Forelimb muscle (tissue), 1 donor: ENCODE measurements around the gene PPTC7. TPM values are rescaled to one million over a fixed set of nuclear protein-coding genes. Genes with fewer than 3 reads are reported as not detected.
"Not testable (repeated sequence)": the region's sequence is repeated elsewhere in the genome, so short reads cannot be mapped to it uniquely, and the experiment has no call there.

Experiments used
- DNase-seq: peaks from one replicate; pipeline ENCODE4 v3.0.0-alpha.2; 2013; ENCODE audit warnings: low read depth
- polyA plus RNA-seq: library from polyadenylated mRNA; unstranded; fragments of 120-200 nt; gene quantifications from one replicate; pipeline ENCODE4 v1.2.1, GENCODE V29; 2013; ENCODE audit not compliant: insufficient read length

PPTC7 gene
- polyA plus RNA-seq, 1 donor: 10.6 TPM

DNA sequence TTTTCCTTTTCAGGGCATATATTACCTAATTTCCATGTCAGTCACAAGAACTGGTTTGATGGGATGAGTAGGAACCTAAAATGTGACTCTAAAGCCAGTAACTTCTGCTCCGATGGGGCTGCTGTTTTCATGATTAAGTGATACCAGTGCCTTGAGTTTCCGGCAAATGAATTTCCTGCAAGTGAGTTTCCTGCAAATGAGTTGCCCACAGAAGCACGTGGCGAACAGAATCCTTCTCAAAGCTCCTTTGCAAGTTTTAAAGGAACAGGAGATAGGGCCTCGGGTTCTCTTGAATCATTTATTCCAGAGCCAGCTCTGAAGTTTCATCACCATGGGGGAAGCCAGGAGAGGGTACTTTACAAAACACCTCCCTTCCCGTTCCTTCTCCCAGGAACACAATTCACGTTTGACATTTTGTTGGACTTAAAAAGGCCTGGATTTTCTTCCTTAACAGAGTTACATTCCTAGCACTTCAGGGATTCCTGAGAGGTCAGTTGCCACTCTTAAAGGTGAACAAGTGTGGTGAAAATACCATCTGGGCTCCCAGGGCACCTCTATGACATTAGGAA, 2.2 kb upstream of the PPTC7 start:
- DNase-seq: no peak

DNA sequence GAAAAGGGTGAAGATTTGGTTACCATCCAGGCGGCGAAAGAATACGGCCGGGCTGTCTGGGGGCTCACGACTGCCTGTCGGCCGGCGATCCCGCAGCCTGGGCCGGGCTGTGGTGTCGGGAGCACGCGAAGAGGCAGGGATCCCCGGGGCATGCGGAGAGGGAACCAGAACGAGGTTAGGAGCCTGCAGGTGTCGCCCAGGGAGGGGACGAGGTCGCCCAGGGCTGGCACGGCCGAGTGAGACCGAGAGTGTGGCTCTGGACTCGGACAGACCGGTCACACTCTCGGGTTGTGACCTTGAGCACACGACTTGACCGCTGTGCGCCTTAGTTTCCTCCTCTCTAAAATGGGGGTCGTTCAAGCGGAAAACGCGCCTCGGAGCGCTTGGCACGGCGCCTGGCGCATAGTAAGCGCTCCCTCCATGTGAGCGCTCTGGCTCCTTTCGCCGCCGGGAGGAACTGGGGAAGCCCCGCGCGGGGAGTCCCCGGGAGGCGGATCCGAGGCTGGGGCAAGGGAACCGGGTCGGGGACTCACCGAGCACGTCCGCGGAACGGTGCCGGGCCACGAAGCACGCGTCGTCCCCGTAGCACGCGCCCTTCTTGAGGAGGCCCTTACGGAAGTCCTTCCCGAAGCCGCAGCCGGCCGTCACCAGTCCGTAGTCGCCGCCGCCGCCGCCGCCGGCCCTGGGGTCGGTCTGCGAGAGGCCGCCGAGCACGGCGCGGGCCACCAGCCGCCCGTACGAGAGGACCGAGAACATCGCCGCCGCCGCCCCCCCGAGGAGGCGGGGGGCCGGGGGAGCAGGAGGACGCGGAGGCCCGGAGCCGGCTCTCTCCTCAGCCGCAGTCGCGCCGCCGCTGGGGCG, 612 bp downstream of the PPTC7 start:
- DNase-seq: no peak

DNA sequence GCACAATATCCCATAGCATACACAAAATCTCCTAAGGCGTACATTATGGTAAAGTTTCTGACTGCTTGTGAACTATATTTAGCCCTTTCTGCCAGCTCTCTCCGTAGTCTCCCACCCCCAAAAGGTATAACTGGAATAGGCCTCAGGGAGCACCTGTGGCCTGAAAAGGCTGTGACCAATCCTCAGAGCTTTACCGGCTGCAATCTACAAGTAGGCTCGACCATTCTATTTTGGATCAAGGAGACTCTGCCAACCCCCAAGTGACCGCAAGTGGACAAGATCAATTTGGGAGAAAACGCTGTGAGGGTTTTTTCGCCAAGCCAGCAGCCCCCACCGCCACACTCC, 1.2 kb downstream of the PPTC7 start:
- DNase-seq: no peak

DNA sequence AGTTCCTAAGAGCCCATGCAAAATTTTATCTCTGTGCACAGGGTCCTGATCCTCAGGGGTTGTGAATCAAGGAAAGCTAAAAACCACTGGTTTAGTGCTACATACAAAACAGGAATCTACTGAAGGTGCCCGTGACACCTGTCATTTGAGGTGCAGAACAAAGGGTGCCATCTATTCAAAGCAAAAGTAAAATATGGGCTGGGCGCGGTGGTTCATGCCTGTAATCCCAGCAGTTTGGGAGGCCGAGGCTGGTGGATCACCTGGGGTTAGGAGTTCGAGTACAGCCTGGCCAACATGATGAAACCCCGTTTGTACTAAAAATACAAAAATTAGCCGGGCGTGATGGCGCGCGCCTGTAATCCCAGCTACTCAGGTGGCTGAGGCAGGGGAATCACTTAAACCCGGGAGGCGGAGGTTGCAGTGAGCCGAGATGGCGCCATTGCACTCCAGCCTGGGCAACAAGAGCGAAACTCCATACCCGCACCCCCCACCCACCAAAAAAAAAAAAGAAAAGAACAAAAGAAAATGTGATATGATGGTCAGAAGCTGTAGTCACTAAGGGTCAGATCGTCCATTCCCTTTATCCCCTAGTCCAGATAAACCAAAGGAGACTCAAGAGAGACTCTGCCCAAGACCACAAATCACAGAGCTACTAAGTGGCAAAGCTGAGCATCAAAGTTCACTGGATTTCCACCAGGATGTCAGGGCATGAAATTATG, 3.4 kb downstream of the PPTC7 start:
- DNase-seq: no peak

DNA sequence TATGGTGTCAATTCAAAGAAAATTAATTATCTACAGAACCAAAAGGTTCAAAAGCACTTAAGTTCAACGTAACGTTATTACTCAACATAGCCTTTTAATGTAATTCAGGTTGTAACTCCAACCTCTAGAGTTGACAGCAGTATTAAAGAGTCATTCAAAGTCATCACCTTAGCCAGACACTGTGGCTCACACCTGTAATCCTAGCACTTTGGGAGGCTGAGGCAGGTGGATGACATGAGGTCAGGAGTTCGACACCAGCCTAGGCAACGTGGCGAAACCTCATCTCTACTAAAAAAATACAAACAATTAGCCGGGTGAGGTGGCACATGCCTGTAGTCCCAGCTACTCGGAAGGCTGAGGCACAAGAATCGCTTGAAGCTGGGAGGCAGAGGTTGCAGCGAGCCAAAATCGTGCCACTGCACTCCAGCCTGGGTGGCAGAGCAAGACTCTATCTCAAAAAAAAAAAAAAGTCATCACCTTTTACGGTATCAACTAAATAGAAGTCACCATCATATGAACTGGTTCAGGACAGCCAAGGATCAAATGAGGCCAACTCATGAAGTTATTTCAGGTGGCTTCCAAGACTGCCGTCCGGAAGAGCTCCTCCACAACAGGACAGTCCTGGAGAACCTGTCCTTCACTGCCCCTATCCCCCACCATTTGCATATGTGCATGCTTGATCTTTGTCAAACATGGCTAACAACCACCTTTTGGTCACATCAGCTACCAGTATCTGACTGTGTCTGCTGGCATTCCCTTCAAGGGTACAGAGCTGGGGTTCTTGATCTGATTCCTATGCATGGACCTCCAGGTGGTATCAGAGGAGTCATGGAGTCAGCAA, 4.2 kb downstream of the PPTC7 start:
- DNase-seq: no peak

DNA sequence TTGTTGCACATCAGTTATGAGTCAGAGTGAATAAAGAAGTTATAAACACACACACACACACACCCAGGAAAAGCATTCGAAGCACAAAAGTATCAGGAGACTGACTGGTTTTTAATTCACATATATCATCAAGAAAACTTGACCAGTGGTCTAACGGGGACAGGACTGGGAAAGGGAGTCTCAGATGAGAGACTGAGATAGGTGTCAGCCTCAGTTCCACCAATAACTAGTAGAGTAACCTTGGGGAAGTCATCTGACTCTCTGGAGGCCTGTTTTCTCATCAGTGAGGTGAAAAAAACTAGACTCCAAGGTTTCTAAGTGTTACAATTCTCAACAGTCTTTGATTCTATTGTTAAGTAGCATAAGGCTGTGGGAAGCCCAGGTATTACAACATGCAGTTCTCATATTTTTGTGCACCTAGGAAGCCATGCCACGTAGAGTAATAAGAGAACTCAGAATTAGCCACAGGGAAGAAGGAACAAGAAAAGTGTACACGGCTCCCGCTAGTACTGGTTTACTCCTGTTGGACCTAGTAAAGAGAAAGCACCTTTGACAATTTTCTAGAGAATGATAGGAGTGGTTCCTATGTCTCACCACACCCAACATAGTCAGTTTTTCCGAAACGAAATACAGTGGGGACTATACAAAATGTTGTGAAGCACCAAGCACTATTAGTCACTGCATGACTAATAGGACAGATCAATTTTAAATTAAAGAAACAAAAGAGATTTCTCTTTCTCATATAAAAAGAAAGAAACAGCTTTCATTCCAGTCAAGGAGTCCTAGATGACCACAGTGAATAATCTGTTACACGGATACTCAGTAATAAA, 5.0 kb downstream of the PPTC7 start:
- DNase-seq: no peak

DNA sequence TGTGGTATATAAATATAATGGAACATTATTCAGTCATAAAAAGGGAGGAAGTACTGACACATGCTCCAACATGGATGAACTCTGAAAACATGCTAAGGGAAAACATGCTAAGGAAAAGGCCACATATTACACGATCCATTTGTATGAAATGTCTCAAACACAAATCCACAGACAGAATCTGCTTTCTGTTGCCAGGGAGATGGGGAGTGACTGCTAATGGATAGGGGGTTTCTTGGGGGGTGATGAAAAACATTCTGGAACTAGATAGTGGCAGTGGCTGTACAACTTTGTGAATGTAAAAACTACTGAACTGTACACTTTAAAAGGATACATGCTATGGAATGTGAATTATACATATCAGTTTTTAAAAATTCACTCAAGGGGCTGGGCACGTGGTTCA, 6.6 kb downstream of the PPTC7 start:
- no peak for DNase-seq

DNA sequence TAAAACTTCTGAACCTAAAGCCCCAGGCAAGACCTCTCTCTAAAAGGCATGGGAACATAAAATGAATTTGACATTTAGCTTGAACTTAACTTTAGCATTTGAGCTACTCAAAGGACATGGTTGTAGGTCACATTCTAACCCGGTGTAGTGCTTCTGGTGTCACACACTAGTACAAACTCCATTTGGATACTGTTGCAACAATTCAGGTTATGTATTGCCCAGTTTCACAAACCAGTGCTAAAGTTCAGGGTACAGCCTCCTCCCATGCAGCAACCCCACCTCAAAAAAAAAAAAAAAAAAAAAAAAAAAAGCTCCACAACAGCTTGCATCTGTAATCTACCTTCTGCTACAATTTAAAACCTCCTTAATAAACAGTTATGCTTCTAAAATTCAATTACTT, 7.8 kb downstream of the PPTC7 start:
- no peak for DNase-seq

DNA sequence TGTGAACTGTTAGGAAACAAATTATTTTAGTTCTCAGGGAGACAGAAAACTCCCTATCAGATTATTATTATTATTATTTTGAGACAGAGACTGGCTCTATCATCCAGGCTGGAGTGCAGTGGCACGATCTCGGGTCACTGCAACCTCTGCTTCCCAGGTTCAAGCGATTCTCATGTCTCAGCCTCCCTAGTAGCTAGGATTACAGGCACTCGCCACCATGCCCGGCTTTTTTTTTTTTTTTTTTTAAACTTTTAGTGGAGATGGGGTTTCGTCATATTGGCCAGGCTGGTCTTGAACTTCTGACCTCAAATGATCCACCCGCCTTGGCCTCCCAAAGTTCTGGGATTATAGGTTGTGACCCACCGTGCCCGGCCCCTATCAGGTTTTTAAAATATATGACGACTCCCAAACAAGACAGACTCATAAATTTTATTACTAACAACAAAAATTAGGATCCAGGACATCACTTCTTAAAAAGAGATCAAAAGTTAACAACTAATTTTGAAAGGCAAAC, 8.3 kb downstream of the PPTC7 start:
- not testable (repeated sequence) for DNase-seq

DNA sequence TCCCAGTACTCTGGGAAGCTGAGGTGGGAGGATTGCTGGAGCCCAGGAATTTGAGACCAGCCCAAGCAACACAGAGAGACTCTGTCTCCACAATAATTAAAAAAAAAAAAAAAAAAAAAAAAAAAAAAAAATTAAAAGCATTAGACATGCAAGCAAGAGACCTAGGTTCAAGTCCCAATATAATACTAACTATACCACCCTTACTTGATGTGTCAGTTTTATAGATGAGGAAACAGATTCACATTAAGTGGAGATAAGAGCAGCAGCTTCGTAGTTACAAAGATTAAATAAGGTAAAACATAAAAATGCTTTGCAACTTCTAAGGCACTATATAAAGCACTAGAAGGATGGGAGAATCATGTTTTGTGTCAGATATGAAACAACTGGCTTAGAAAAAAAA, 9.1 kb downstream of the PPTC7 start:
- no peak for DNase-seq

DNA sequence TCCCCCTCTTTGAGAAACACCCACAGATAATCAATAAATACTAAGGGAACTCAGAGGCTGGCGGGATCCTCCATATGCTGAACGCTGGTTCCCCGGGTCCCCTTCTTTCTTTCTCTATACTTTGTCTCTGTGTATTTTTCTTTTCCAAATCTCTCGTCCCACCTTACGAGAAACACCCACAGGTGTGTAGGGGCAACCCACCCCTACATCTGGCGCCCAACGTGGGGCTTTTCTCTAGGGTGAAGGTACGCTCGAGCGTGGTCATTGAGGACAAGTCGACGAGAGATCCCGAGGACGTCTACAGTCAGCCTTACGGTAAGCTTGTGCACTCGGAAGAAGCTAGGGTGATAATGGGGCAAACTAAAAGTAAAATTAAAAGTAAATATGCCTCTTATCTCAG, 12.3 kb downstream of the PPTC7 start:
- not testable (repeated sequence) for DNase-seq

DNA sequence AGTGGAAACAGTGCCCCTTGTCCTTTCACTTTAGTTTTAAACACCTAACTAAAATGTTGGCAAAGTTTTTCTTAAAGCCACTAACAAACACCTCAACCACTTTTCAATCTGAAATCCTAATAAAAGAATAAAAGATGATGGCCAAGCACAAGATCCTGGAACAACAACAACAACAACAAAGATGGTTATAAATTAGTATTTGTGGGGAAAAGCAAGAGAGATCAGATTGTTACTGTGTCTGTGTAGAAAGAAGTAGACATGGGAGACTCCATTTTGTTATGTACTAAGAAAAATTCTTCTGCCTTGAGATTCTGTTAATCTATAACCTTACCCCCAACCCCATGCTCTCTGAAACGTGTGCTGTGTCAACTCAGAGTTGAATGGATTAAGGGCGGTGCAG, 13.3 kb downstream of the PPTC7 start:
- not testable (repeated sequence) for DNase-seq

DNA sequence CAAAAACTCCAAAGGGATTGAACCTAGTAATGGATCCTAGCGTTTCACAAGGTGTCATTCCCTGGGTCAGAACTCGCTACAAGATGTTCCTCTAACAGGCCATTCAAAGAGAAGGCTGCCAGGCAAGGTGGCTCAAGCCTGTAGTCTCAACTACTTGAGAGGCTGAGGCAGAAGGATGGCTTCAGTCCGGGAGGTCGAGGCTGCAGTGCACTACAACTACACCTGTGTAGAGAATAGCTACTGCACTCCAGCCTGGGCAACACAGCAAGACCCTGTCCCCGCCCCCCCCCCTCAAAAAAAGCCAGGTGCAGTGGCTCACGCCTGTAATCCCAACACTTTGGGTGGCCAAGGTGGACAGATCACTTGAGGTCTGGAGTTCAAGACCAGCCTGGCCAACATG, 14.4 kb downstream of the PPTC7 start:
- DNase-seq: no peak

DNA sequence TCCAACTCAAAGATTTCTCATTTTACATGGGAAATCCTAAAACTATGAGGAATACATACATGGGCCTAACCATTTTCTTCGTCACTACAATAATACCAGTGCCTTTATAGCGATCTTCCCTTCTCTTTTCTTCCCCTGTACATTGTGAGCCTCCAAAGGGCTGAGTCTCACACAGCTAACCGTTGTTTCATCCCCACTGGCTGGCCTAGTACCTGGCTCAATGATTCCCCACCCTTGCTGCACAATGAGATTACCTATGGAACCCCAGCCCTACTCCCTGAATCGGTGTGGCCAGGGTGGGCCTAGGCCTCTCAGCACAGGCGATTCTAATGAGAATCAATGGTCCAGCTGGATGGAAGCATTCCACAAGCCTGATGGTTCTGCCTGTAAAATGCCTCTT, 16.1 kb downstream of the PPTC7 start:
- no peak for DNase-seq

DNA sequence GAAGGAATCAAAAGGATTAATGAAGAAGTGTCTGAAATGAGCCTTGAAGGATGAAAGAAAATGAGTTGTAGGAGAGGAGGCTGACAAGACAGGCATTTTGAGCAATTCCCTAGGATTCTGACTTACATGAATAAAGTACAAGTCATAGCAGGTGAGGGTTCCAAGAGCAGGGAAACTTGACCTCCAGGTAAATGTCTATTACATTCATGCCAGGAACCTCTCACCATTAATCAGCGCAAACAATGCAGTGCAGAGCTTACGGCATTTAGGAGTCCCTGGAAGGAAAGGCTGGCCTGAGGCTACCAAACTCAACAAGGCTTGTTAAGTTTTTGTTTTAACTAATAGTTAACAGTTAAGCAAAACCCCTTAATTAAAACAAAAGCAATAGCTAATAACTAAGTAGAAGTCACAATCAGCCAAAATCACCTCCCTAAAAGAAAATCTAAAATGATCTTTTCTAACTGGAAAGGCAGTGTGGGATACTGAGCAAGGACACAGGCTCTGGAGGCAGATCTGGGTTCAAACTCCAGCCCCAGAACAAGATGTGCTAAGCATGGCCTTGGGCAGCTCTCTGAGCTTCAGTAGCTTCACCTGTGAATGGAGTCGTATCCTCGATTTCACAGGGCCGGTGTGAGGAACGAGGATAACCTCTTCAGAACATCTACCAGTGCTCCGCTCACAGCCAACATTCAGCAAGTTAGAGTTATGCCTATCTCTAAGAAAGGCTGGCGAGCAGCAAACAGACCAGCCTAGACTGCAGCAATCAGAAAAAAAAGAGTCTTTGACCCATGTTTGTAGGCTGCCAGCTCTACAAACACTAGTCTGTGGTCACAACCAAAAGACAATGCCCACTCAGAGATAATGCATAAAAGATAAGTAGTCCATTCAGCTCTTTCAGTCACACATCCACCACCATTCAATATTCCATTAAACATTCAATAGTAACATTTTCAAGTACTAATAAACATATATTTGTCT, 16.9 kb downstream of the PPTC7 start:
- DNase-seq: no peak

DNA sequence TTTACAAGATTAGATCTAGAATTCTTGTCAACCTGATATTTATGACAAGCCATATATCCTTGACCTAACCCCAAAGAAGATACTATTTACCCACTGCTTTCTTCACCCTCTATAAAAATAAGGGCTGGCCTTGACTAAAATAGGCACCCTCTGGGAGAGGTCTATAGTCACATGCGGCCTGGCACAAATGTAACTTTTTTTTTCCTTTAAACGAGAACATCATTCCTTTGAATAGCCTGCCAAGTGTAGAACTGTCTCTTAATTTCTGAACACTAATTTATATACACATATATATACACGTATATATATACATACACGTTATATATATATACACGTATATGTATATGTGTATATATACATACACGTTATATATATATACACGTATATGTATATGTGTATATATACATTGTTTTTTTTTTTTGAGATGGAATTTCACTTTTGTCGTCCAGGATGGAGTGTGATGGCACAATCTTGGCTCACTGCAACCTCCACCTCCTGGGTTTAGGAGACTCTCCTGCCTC, 18.6 kb downstream of the PPTC7 start:
- DNase-seq: no peak

DNA sequence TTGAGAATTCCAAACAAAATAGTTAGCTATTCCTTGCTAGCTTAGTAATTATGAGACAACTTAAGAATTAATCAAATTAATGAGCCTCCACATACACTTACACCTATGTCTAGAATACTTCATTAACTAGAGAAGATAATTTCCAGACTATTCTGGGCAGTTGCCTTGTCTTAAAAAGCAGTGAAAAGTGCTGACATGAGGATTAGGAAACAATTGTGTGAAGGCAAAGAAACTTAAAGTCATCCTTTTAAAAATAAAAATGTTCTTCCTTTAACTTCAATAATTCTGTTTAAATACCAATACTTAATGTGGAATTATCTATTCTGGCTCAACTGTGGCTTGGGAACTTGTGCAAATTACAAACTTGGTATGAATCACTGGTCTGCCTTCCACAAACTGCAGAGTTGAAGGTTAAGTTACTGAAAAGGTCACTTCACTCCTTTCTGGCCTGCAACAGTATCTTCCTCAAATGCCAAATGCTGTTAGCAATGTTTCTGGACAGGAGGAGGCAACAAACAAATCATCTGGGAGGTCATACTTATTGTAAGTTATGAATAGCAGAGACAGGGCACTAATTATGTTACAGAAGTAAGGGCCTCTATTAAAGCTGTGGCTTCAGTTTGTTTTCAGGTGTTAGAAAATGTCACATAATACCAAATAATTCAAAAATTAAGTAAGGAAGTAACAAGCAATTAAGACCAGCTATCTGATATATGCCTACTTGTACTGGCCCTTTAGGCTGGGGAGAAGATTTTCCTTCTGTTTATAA, 19.2 kb downstream of the PPTC7 start:
- DNase-seq: no peak

DNA sequence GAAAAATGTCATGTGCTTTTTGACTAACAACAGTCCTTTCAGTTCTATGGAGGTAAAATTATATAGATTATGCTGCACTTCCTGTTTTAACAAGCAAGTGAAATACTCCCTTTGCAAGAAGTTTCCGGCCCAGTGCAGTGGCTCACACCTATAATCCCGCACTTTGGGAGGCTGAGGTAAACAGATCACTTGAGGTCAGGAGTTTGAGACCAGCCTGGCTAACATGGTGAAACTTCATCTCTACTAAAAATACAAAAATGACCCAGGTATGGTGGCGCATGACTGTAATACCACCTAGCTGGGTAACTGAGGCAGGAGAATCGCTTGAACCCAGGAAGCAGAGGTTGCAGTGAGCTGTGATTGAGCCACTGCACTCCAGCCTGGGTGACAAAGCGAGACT, 20.7 kb downstream of the PPTC7 start:
- not testable (repeated sequence) for DNase-seq
